HCT116 (cell line): ENCODE data around the gene ZSCAN5C. TPM values are rescaled to one million over a fixed set of nuclear protein-coding genes. Genes with fewer than 3 reads are reported as not detected.

Experiments
- ATAC-seq: fragments of 200-7000 bp; cut with Tn5 transposase; 2 replicates; pipeline ENCODE4 v1.9.1; 2020; ENCODE audit warnings: mild to moderate bottlenecking, moderate library complexity
- BruUV-seq: library from RNA; stranded (reverse); fragments of 400-500 nt; replicated peaks from 2 replicates; lab custom pipeline; 2021; lab: Mats Ljungman, UMichigan
- CTCF ChIA-PET: fragments of 300-600 bp; sonication (Branson Sonifier 250); formaldehyde crosslinking; loops from one replicate; lab custom pipeline; 2021; ENCODE audit warnings: antibody characterized with exemption; lab: Charles Lee
- POLR2A ChIA-PET: fragments of 300-600, 350-600 bp; sonication (Branson Sonifier 250); formaldehyde crosslinking; loops from one replicate; lab custom pipeline; 2021; ENCODE audit warnings: antibody characterized with exemption; lab: Charles Lee
- RAD21 ChIA-PET, 2 experiments: fragments of 300-600 bp; sonication (Branson Sonifier 250); formaldehyde crosslinking; loops; one replicate each; lab custom pipeline; 2023; ENCODE audit warnings: low total read pairs in 2 of 2; ENCODE audit not compliant: uncharacterized antibody in 2 of 2, unreplicated experiment in 2 of 2, low non-redundant PET in 1 of 2; lab: Charles Lee
- DNase-seq: peaks from one replicate; pipeline ENCODE4 v3.0.0-alpha.2; 2010; ENCODE audit warnings: low read depth, low spot score
- H2AFZ ChIP-seq: fragments of 200-600 bp; shearing (Covaris generic), sonication (generic); 2 replicates; pipeline ENCODE4 v1.6.1; 2017; ENCODE audit warnings: low read depth, mixed run types, mixed read lengths, antibody characterized with exemption, low read length; ENCODE audit not compliant: poor library complexity, severe bottlenecking
- H3K27ac ChIP-seq: 2 replicates; pipeline ENCODE4 v1.5.1; 2012; ENCODE audit warnings: low read depth, low read length
- H3K27me3 ChIP-seq: fragments of 200-600 bp; sonication (generic); 2 replicates; pipeline ENCODE4 v1.6.1; 2016; ENCODE audit warnings: mixed run types, low read length, mixed read lengths; ENCODE audit not compliant: insufficient read depth
- H3K36me3 ChIP-seq, 2 experiments: fragments of 200-500 bp in 1 of 2; fragments of 200-600 bp in 1 of 2; sonication (Bioruptor generic) in 1 of 2; sonication (generic) in 1 of 2; 2 replicates each; pipeline versions ENCODE4 v1.5.1 to v1.6.1; 2014 to 2016; ENCODE audit warnings: low read length in 2 of 2, inconsistent platforms in 1 of 2, mixed read lengths in 1 of 2, mixed run types in 1 of 2; ENCODE audit not compliant: insufficient read depth in 2 of 2, control insufficient read depth in 1 of 2
- H3K4me1 ChIP-seq, 2 experiments: fragments of 200-600 bp in 1 of 2; sonication (generic) in 1 of 2; 2 replicates each; pipeline versions ENCODE4 v1.5.1 to v1.6.1; 2012 to 2017; ENCODE audit warnings: low read length in 2 of 2, inconsistent platforms in 1 of 2, mild to moderate bottlenecking in 1 of 2, mixed read lengths in 1 of 2, mixed run types in 1 of 2, moderate library complexity in 1 of 2; ENCODE audit not compliant: insufficient read depth in 2 of 2, control insufficient read depth in 1 of 2
- H3K4me2 ChIP-seq: fragments of 200-600 bp; sonication (generic); 2 replicates; pipeline ENCODE4 v1.6.1; 2017; ENCODE audit warnings: mixed run types, low read length, mixed read lengths
- H3K4me3 ChIP-seq, 2 experiments: fragments of 200-600 bp in 1 of 2; sonication (generic) in 1 of 2; replicated peaks in 1 of 2; 2 replicates each; pipeline ENCODE4 v1.5.1; 2011 to 2016; ENCODE audit warnings: low read length in 2 of 2, control low read depth in 1 of 2, low read depth in 1 of 2, mild to moderate bottlenecking in 1 of 2, mixed read lengths in 1 of 2, mixed run types in 1 of 2
- H3K79me2 ChIP-seq: fragments of 200-600 bp; sonication (generic); 2 replicates; pipeline ENCODE4 v1.6.1; 2017; ENCODE audit warnings: mild to moderate bottlenecking, mixed run types, low read length, moderate library complexity, mixed read lengths; ENCODE audit not compliant: insufficient read depth
- H3K9ac ChIP-seq: fragments of 200-600 bp; sonication (generic); 2 replicates; pipeline ENCODE4 v1.6.1; 2016; ENCODE audit warnings: low read length, mixed read lengths
- H3K9me2 ChIP-seq: fragments of 200-600 bp; sonication (generic), shearing (Covaris generic); 2 replicates; pipeline ENCODE4 v1.6.1; 2017; ENCODE audit warnings: mixed run types, mild to moderate bottlenecking, moderate library complexity; ENCODE audit not compliant: insufficient read depth
- H3K9me3 ChIP-seq, 2 experiments: fragments of 200-500 bp in 1 of 2; fragments of 200-600 bp in 1 of 2; sonication (Bioruptor generic) in 1 of 2; sonication (generic) in 1 of 2; 2 replicates each; pipeline ENCODE4 v1.6.1; 2014 to 2017; ENCODE audit warnings: low read length in 2 of 2, mixed read lengths in 2 of 2, inconsistent platforms in 1 of 2, low read depth in 1 of 2, mild to moderate bottlenecking in 1 of 2, mixed run types in 1 of 2, moderate library complexity in 1 of 2; ENCODE audit not compliant: control insufficient read depth in 1 of 2, insufficient read depth in 1 of 2
- H4K20me1 ChIP-seq: fragments of 200-600 bp; sonication (generic), shearing (Covaris generic); 2 replicates; pipeline ENCODE4 v1.6.1; 2017; ENCODE audit warnings: mixed run types, mild to moderate bottlenecking, moderate library complexity; ENCODE audit not compliant: insufficient read depth
- CBX3 ChIP-seq: IDR thresholded peaks from 2 replicates; pipeline ENCODE4 v1.6.1; 2012; ENCODE audit warnings: low read depth
- EGR1 ChIP-seq: IDR thresholded peaks from 2 replicates; pipeline ENCODE4 v1.6.1; 2012; ENCODE audit warnings: low read depth
- ELF1 ChIP-seq: IDR thresholded peaks from 2 replicates; pipeline ENCODE4 v1.6.1; 2012; ENCODE audit warnings: low read depth, borderline replicate concordance
- EZH2phosphoT487 ChIP-seq: fragments of 200-600 bp; IDR thresholded peaks from 2 replicates; pipeline ENCODE4 v1.6.1; 2018; ENCODE audit warnings: antibody characterized with exemption, borderline replicate concordance
- SIN3A ChIP-seq: IDR thresholded peaks from 2 replicates; pipeline ENCODE4 v1.6.1; 2012; ENCODE audit warnings: low read depth
- SP1 ChIP-seq: IDR thresholded peaks from 2 replicates; pipeline ENCODE4 v1.6.1; 2012; ENCODE audit warnings: low read depth
- TCF7L2 ChIP-seq: IDR thresholded peaks from 2 replicates; pipeline ENCODE4 v1.7.0; 2011; ENCODE audit warnings: borderline replicate concordance, inconsistent platforms; ENCODE audit not compliant: insufficient read depth, insufficient read length; ENCODE audit errors: extremely low read depth
- YY1 ChIP-seq: IDR thresholded peaks from 2 replicates; pipeline ENCODE4 v1.6.1; 2011; ENCODE audit warnings: low read length, low read depth, moderate library complexity, mild to moderate bottlenecking; ENCODE audit not compliant: insufficient replicate concordance; ENCODE audit errors: extremely low read depth
- ZBTB33 ChIP-seq: IDR thresholded peaks from 2 replicates; pipeline ENCODE4 v1.6.1; 2011; ENCODE audit warnings: mild to moderate bottlenecking, low read length, moderate library complexity; ENCODE audit not compliant: insufficient replicate concordance; ENCODE audit errors: extremely low read depth
- ZFX ChIP-seq: fragments of 450-650 bp; IDR thresholded peaks from 2 replicates; pipeline ENCODE4 v1.6.1; 2017
- ZNF274 ChIP-seq: fragments of 200-500 bp; sonication (Bioruptor generic); IDR thresholded peaks from 2 replicates; pipeline ENCODE4 v1.6.1; 2014; ENCODE audit warnings: mild to moderate bottlenecking, low read depth, low read length, inconsistent platforms
- intact Hi-C: fragments of 100-400 bp; cut with micrococcal nuclease; formaldehyde crosslinking; loops from 2 replicates; pipeline ENCODE4 v1.10.0; 2022
- total RNA-seq: library from RNA; stranded (reverse); gene quantifications from one replicate; pipeline ENCODE4 v1.2.1, GENCODE V29; 2021; ENCODE audit not compliant: unreplicated experiment
- TF ChIP-seq, protein P1 (sequence below): IDR thresholded peaks from 2 replicates; pipeline ENCODE4 v1.6.1; 2012; ENCODE audit warnings: low read depth
- TF ChIP-seq, protein P2 (sequence below), 3 experiments: fragments of 200-600 bp in 1 of 3; sonication (generic) in 1 of 3; IDR thresholded peaks in 2 of 3; conservative IDR thresholded peaks in 1 of 3; 2 replicates each; pipeline ENCODE4 v1.5.1; 2012 to 2017; ENCODE audit warnings: low read depth in 2 of 3, low read length in 2 of 3, antibody characterized with exemption in 1 of 3, borderline replicate concordance in 1 of 3, control low read depth in 1 of 3, mild to moderate bottlenecking in 1 of 3, mixed read lengths in 1 of 3, mixed run types in 1 of 3, moderate library complexity in 1 of 3; ENCODE audit not compliant: insufficient read depth in 1 of 3
- TF ChIP-seq, protein P3 (sequence below): IDR thresholded peaks from 2 replicates; pipeline ENCODE4 v1.6.1; 2012

Gene ZSCAN5C
- total RNA-seq, 1 experiment from 2014 or later, result not detected

- ChIA-PET POLR2A (no interaction called here), CTCF (no interaction called here), RAD21 (no interaction called here)
- no TSS peak for BruUV-seq
- H3K36me3 ChIP-seq, result no peaks in the 10 kb centered on the region
- H2AFZ ChIP-seq, result no peak overlapping the region
- no peaks in the 10 kb centered on the region for H3K9me3 ChIP-seq
- no peaks in the 10 kb centered on the region for H3K4me1 ChIP-seq
- no peak overlapping the region for H3K9ac ChIP-seq
- no peaks in the 10 kb centered on the region for H3K79me2 ChIP-seq
- ATAC-seq, result no peak
- H3K27ac ChIP-seq, result no peak overlapping the region
- H4K20me1 ChIP-seq, result no peaks in the 10 kb centered on the region
- H3K4me3 ChIP-seq, result no peak overlapping the region
- DNase-seq, result no peak
- H3K4me2 ChIP-seq, result no peak overlapping the region
- no peaks in the 10 kb centered on the region for H3K9me2 ChIP-seq
- TF ChIP-seq TCF7L2 (no peak), EZH2phosphoT487 (no peak), EGR1 (no peak), SP1 (no peak), CBX3 (no peak), SIN3A (no peak), ELF1 (no peak), ZBTB33 (no peak), YY1 (no peak), ZNF274 (no peak), ZFX (no peak)
- TF ChIP-seq, protein P1, sequence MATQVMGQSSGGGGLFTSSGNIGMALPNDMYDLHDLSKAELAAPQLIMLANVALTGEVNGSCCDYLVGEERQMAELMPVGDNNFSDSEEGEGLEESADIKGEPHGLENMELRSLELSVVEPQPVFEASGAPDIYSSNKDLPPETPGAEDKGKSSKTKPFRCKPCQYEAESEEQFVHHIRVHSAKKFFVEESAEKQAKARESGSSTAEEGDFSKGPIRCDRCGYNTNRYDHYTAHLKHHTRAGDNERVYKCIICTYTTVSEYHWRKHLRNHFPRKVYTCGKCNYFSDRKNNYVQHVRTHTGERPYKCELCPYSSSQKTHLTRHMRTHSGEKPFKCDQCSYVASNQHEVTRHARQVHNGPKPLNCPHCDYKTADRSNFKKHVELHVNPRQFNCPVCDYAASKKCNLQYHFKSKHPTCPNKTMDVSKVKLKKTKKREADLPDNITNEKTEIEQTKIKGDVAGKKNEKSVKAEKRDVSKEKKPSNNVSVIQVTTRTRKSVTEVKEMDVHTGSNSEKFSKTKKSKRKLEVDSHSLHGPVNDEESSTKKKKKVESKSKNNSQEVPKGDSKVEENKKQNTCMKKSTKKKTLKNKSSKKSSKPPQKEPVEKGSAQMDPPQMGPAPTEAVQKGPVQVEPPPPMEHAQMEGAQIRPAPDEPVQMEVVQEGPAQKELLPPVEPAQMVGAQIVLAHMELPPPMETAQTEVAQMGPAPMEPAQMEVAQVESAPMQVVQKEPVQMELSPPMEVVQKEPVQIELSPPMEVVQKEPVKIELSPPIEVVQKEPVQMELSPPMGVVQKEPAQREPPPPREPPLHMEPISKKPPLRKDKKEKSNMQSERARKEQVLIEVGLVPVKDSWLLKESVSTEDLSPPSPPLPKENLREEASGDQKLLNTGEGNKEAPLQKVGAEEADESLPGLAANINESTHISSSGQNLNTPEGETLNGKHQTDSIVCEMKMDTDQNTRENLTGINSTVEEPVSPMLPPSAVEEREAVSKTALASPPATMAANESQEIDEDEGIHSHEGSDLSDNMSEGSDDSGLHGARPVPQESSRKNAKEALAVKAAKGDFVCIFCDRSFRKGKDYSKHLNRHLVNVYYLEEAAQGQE, result no peak
- TF ChIP-seq, protein P2, sequence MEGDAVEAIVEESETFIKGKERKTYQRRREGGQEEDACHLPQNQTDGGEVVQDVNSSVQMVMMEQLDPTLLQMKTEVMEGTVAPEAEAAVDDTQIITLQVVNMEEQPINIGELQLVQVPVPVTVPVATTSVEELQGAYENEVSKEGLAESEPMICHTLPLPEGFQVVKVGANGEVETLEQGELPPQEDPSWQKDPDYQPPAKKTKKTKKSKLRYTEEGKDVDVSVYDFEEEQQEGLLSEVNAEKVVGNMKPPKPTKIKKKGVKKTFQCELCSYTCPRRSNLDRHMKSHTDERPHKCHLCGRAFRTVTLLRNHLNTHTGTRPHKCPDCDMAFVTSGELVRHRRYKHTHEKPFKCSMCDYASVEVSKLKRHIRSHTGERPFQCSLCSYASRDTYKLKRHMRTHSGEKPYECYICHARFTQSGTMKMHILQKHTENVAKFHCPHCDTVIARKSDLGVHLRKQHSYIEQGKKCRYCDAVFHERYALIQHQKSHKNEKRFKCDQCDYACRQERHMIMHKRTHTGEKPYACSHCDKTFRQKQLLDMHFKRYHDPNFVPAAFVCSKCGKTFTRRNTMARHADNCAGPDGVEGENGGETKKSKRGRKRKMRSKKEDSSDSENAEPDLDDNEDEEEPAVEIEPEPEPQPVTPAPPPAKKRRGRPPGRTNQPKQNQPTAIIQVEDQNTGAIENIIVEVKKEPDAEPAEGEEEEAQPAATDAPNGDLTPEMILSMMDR (IDR thresholded peaks at IDR 0.05 in 2 of 3, conservative IDR thresholded peaks at IDR 0.05 in 1 of 3; ENCODE audit: borderline replicate concordance in 1 of 3, insufficient read depth in 1 of 3, low read depth in 2 of 3, low read length in 2 of 3), result no peak
- TF ChIP-seq, protein P3, sequence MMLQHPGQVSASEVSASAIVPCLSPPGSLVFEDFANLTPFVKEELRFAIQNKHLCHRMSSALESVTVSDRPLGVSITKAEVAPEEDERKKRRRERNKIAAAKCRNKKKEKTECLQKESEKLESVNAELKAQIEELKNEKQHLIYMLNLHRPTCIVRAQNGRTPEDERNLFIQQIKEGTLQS, result no peak
- intact Hi-C loops, result no loop called here
- H3K27me3 ChIP-seq, result no peaks in the 10 kb centered on the region
These were observed 10.4 kb upstream of the ZSCAN5C start for GRCh38 chr19:56191711-56192110.
